NCI-H1092 (cell line): ENCODE results near the gene CIROP.
"Not testable (repeated sequence)": the region's sequence is repeated elsewhere in the genome, so short reads cannot be mapped to it uniquely, and the experiment has no call there.

Experiments used
- DNase-seq: peaks from one replicate; lab custom pipeline; 2025; lab: John Stamatoyannopoulos, UW

The CIROP gene

DNA sequence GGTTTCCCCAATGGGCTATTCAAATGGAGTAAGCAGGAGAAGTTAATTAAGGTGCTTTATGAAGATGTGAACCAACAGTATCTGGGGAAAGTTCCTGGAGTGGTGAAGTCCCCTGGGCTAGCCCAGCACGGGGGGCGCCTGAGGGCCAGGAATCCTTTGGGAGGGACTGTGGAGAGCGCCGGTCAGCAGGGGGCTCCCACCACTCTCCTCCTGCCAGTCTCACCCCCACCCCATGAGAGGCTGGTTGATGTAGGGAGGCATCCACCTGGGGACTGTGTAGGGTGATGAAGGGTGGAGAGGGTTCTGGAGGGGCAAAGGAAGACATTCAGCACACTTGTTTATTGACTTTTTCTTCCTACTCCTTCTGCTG, 9.9 kb upstream of the CIROP start:
- DNase-seq = no peak

DNA sequence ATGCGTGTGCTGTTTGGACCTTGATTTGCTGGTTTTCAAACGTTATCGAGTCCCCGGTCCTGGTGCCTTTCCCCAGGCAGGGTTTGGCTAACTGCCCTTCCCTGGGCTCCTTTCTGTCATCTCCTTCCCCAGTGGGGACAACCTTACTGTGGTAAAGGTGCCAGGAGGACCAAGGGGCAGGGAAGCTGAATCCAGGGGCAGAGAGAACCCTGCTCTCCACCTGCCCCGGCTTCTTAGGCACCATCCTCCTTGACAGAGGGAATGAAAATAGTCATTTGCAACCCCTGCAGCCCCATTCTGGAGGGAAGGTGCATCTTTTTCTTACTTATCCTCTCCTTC, 9.3 kb upstream of the CIROP start:
- DNase-seq = no peak

DNA sequence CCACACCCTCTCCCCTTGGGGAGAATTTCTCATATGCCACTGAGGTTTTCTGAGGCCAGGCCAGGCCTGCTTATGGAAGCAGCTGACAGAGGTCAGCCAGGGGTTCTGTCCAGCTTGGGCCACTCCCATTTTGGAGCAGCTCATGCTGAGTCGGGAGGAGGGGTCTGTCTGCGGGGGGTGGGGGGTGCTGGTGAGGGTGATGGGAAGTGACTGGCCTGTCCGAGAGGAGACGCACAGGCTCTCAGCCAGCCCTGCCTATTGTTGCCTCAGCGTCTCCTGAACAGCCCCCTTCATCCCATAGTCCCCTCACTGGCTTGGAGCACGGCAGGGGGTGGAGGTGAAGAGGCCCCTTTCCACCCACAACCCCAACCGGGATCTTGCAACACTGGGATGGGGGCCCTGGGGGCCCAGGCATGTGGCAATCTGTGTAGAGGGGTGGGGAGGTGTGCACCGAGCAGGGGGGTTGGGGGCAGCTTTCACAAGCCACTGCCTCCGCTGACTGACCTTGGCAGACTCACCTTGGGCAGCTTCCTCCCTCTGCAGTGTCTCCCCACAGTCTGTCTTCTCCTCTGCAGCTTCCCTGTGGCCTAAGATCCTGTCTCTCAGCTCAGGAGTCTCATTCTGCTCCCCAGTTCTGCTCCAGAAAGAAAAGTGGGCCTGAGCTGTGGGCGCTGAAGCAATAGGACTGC, 8.8 kb upstream of the CIROP start:
- no peak for DNase-seq

DNA sequence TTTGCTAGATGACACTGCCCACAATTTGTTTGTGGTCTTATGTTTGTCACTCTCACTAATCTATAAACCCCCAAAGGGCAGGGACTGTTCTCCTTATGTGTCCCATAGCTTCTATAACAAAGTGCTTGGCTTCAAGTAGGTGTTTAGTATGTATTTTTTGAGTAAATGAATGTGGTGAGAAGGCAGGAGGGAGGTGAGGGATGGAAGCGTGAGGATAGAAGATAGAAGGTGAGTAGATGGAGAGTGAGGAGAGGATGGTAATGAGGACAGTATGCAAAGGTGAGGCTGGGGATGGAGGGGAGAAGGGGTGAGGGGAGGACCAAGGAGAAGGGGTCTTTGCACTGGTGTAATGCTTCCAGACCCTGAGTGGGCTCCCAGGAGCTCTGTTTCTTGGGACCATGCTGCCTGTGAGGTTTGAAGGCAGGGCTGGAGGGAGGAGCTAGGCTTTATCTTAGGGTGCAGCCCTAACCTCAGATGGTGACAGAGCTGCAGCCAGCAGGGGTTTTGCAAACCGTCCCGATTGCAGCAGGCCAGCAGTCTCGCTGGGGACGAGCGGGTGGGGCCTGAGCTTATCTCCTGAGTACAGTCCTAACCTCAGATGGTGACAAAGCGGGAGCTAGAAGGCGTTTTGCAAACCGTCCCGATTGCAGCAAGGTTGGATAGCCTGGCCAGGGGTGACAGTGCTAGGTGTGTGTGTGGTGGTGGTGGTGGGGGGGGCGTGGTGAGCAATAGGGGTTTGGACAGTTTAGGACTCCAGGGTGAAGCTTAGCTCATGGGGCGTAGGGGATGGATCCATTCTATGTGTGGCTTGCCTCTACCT, 7.8 kb upstream of the CIROP start:
- DNase-seq = no peak

DNA sequence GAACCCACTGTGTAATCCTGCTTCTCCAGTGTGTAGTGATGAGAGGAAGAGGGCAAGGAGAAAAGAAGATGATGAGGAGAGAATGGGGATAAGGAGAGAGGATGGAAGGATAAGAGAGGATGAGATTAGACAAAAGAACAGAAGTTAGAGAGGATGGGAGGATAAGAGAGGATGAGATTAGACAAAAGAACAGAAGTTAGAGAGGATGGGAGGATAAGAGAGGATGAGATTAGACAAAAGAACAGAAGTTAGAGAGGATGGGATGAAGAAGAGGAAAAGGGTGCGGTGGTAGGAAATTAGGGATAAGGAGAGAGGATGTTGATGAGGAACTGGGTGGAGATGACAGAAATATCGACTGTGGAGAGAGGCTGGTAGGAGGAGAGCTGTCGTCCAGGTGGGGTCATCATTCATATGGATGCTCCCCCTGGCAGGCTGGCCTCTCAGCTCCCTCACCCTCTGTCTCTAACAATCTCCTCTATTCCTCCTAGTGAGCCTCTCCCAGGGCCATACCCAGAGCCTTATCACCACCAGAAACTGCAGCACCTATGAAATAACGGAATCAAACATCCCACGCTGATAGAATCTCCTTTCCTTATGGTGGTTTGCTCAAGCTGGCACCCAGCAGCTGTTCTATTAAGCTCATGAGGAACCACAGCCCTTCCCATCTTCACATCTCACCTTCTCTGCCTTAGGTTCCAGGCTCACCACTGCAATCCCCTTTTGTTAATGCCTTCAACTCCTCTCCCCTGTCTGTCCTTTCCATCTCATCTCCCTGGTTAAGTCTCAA, 6.0 kb upstream of the CIROP start:
- DNase-seq = no peak

DNA sequence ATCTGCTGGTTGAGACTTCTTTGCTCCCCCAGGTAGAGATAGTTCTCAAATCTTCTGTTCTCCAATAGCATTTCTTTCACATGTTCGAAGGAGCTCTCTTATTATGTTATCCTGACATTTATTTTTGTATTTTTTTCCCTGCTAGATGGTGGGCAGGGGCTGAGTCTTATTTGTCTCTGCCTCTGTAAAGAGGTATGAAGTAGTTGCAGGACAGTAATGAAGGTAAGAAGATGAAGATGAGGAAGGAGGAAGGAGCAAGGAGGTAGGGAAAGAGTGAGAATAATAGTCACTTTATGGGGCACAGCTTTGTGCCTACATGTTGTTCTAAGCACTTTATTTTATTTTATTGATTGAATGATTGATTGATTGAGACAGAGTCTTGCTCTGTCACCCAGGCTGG, 5.0 kb upstream of the CIROP start:
- no peak for DNase-seq

DNA sequence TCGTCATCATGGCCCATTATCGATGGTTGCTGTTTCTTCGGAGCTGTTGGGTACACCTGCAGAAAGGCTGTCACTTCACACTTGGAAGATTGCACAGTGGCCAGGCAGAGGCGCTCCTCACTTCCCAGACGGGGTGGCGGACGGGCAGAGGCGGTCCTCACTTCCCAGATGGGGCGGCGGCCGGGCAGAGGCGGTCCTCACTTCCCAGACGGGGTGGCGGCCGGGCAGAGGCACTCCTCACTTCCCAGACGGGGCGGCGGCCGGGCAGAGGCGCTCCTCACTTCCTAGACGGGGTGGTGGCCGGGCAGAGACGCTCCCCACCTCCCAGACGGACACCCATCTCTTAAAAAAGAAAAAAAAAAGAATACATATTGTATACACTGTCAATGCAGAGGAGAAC, 3.4 kb upstream of the CIROP start:
- DNase-seq = not testable (repeated sequence)

DNA sequence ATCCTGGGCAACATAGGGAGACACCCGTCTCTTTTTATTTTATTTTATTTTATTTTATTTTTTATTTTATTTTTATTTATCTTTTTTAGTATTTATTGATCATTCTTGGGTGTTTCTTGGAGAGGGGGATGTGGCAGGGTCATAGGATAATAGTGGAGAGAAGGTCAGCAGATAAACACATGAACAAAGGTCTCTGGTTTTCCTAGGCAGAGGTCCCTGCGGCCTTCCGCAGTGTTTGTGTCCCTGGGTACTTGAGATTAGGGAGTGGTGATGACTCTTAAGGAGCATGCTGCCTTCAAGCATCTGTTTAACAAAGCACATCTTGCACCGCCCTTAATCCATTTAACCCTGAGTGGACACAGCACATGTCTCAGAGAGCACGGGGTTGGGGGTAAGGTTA, 2.8 kb upstream of the CIROP start:
- not testable (repeated sequence) for DNase-seq

DNA sequence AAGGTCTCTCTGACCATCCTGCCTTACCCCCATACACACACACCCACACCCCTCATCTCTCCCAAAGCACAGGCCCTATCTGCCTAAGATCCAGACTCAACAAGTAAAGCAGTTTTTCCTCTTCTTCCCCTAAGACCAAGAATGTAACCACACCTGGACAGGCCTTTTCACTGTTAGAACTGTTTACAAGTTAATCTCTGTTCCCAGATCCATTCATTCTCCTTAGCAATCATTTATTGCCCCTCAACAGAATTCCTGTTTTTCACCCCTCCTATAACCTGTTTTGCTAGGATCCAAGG, 1.9 kb upstream of the CIROP start:
- no peak for DNase-seq

DNA sequence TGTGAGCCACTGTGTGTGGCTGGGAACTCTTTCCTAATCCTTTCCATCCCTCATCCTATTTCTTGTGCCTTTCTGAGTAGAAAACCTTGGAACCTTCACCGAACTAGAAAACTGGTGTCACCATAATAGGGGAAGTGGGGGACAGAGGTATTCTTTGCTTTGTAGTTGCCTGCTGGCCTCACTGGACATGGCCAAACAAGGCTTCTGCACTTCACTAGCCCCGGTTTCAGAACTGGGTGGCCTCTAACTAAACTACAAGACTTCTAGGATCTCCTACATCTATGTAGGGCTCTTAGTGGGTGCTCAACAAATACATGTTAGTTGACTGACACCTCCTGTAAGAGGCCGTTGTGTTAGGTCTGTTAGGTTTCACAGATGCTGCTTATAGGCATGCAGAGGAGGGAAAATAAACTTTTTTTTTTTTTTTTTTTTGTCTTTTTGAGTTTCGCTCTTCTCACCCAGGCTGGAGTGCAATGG, 597 bp upstream of the CIROP start:
- DNase-seq = no peak

DNA sequence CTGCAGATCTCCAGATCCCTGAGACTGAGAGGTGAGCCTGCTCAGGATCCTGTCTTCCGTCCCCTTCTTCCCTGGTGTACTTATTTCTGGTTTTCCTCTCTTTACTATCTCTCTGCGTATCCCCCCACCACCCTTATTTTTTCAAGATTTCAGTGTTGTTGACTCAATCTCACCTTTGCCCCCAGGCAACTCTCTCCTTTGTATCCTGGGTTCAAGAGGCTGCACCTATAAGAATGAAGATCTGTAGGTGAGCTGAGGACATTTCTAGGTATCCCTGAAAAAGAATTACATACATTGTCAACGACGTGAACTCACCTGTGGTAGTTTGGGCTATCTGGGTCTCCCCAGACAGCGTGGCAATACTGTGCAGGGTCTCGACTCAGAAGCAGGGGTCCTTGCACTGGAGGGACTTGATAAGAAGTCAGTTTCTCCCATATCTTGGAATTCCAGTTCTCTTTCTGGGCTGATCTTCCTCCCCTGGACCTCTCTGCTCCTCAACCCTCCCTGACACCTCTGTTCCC, 659 bp downstream of the CIROP start:
- DNase-seq = no peak

DNA sequence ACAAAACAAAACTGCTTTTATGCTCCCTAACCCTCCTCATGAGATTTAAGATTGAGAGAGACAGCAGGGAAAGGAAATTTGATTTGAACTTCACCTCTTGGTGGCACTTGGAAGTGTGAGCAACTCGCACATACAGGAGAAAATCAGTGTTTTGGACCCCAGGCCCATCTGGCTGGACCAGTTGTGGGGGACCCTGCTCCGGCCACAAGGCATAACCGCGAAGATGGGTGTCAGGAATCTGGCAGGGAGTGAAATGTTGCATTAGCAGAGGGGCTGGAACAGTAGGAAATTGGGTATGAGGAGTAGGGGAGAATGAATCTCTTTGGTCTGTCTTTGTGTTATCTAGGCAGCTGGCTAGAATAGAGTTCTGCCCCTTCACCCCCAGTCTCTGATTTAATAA, 1.2 kb downstream of the CIROP start:
- DNase-seq = no peak

DNA sequence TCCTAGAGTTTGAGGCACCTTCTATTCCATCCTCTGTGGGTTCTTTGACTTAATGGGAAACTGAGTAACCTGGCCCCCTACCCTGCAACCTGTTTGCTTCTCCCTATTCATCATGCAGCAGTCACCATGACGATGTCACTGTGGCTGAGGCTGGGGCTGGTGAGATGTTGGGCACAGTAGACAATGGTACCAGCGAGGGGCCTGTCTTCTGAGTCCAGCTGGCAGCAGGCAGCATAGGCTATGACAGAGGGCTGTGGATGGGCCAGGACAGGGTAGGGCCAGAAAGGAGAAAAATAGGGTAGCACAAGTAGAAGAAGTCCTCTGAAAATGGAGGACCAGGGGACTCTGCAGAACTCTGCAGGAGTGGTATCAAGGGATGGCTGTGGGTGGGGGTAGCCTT, 2.0 kb downstream of the CIROP start:
- no peak for DNase-seq

DNA sequence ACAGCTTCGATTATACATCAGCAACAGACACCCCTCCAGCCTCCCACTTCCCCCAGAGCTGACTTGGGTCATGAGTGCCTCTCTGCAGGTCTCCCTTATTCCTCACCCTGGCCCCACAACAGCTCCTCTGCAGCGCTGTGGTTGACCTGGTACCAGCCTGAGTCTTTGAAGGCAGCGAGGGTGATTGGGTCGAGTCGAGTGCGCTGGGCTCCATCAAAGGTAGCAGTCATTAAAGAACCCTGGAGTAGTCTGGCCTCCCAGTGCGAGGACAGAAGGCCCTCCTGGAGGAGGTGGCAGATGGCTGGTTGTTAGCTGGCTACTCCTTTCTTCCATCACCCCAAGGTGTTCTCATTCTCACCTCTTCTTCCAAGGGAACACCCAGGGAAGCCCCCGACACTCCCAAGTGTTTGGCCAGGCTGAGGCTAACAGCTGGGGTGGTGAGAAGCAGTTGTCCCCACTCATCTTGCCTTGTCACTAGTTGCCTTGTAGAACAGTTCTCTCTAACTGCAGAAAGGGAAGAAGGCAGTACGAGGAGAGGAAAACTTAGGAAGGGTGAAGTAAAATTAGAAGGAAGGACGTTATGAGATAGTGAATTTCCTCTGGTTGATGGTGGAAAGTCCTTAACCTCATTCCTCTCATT, 2.7 kb downstream of the CIROP start:
- DNase-seq = no peak

DNA sequence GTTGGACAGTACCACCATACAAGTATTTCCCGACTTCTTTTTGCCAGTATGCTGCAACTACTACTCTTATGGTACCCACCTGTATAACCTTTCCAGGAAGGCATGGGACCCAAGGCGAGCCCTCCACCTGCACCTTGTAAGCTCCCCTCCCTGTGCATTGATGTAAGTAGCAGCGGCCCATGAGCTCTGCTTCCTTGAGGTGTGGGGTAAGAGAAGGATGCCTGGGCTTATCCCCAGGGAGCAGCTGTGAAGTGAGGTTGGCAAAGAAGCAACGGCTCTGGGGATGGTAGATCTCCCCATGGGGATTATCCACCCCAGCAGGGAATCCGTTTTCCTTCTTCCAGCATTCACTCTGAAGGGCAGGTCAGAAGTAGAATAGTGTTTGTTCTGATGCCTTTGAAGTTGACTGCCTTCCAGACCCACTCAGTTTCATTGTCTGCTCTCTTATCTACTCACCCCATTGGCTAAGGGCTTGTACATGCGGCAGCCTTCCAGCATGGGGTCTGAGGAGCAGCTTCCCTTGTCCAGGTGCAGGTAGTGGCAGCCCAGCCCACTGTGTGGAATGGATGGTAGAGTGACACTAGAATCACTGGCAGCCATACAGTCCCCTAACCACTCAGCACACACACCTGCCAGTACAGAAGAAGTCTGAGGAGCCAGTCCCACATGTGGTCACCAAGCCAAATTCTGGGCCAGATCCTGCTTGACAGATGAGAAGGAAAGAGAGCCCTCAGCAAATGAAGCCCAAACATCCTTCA, 3.4 kb downstream of the CIROP start:
- no peak for DNase-seq

DNA sequence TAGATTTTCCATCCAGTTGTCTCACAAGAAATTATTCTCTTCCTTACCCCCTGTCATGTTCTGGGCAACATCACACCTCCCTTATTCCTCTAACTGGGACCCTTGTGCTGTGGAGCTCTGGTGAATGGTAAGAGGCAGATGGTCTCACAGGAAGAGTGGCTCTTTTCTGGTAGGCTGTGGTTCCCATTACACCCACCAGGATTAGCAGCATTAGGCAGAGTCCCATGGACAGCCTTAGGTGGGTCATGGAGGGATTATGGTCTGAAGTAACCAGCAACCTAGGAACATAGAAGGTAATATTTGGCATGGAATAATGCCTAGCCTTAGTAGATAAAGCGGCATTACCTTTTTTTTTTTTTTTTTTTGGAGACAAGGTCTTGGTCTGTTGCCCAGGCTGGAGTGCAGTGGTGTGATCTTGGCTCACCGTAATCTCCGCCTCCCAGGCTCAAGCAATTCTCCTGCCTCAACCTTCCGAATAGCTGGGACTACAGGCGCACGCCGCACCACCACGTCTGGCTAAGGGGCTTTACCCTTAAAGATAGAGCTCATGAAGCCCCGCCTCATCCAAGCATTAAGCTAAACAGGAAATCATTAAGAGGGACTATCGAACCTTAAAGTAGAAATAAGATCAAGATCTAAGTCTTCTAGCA, 5.5 kb downstream of the CIROP start:
- no peak for DNase-seq

DNA sequence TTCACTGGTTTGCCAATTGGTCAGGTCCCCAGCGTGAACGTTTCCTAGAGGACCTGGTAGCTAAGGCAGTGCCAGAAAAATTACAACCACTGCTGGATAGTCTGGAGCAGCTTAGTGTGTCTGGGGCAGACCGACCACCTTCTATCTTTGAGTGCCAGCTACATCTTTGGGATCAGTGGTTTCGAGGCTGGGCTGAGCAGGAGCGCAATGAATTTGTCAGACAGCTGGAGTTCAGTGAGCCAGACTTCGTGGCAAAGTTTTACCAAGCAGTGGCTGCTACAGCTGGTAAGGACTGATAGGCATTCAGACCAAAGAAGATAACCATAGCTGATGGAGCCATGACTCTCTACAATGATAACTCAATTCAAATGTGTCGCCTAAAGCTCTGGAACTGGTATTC, 7.0 kb downstream of the CIROP start:
- DNase-seq = no peak

DNA sequence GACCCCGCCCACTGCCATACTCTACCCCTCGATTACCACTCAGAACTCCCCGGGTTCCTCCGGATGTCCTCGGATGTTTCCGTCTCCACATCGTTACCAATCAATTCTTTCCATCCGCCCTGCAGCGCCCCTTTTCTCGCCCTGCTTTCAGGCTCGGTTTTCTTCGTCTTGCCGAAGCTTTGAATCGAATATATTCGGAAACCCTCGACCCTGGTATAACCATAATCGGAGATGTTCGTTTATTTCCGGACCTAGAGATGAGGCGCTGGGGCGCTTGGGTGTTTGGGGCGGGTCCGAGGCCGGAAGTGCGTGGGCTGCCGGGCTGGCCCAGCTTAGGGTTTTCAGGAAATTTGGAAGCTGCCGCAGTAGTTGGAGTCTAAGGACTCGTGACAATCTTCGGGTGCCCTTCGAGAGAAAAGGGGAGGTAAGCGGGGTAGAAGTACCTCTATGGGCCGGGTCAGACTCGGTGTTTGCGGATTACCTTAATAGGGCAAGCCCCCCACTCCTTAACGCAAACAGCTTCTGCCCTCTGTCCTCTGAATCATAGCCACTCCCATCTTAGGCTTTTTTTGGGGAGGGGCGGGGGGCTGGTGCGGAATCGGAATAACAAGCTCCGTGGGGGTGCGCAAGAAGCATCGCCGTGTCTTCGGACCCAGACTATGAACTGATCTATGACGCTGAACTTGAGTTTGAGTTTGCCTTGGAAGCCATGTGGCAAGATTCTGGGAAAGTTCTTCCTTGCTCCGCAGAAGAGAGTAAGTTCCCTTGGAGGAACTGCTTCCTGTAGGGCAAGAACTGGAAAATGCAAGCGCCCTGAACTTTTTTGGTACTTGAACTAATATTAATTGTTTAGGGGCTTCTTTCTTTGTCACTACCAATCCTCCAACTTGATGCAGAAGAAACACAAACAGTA, 9.3 kb downstream of the CIROP start, which contains the start of gene C14orf119:
TSS of gene C14orf119 (plus strand) at position 310 of the 913 bp plus-strand sequence. CDS start 2,154 bp downstream, outside the sequence.
- DNase-seq = no peak

DNA sequence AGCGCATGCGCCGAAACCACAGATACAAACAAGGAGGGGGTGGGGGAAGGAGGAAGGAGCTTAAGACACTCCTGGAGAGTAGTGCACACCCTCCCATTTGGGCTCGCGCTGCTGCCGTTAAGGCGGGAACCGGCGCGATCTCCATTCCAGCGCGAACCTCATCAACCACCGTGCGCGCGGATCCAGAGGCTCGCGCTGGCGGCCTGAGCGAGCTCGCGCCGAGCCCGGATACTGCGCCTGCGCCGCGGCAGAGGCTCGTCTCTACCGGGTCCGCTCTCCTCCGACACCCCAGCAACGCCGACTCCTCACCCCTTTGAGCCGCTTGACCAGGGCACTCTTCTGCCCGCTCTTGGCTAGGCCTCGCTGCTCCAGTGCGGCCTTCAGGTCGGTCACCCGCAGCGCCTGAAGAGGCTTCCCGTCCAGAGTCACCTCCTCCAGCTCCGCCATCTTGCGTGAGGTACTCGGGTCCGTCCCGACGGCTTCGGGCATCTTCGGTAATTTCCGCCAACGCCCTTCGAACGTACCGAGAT, 10.1 kb downstream of the CIROP start, which contains the start of gene ACIN1:
TSS of gene ACIN1 (minus strand) at position 471 of the 530 bp plus-strand sequence. CDS start at position 447, 24 bp downstream.
- no peak for DNase-seq
